ENCODE measurements around the gene LMNTD2. TPM values are rescaled to one million over a fixed set of nuclear protein-coding genes. Genes with fewer than 3 reads are reported as not detected.

The LMNTD2 gene
- total RNA-seq, 1 donor from 2014 or later, result 2.3 TPM

GRCh38 chr11:581342-581741 is 20.8 kb upstream of the LMNTD2 start:
- peaks cover 15% of the 10 kb centered on the region for H3K4me1 Mint-ChIP-seq (ENCODE audit: low read depth, unreplicated experiment)
- no peak for TF ChIP-seq CTCF (IDR thresholded peaks at IDR 0.05; ENCODE audit: partially characterized antibody, unreplicated experiment)
- H3K27ac Mint-ChIP-seq (ENCODE audit: unreplicated experiment), result peak overlapping the region; percentile 65
- no peaks in the 10 kb centered on the region for H3K36me3 Mint-ChIP-seq (ENCODE audit: unreplicated experiment)
- peak overlapping the region; percentile 5 for H3K4me3 Mint-ChIP-seq (ENCODE audit: unreplicated experiment)
- DNase-seq, result no peak
- H3K9me3 Mint-ChIP-seq (ENCODE audit: unreplicated experiment), result peaks cover 4% of the 10 kb centered on the region
- peaks cover 6% of the 10 kb centered on the region for H3K27me3 Mint-ChIP-seq (ENCODE audit: unreplicated experiment)

GRCh38 chr11:579830-580601 is 19.5 kb upstream of the LMNTD2 start:
- DNase-seq, result no peak
- H3K27me3 Mint-ChIP-seq (ENCODE audit: unreplicated experiment), result peaks cover 10% of the 10 kb centered on the region
- H3K4me1 Mint-ChIP-seq (ENCODE audit: low read depth, unreplicated experiment), result peaks cover 17% of the 10 kb centered on the region
- no peaks in the 10 kb centered on the region for H3K36me3 Mint-ChIP-seq (ENCODE audit: unreplicated experiment)
- H3K27ac Mint-ChIP-seq (ENCODE audit: unreplicated experiment), result no peak overlapping the region
- H3K9me3 Mint-ChIP-seq (ENCODE audit: unreplicated experiment), result peaks cover 6% of the 10 kb centered on the region
- no peak for TF ChIP-seq CTCF (IDR thresholded peaks at IDR 0.05; ENCODE audit: partially characterized antibody, unreplicated experiment)
- peak overlapping the region; percentile 42 for H3K4me3 Mint-ChIP-seq (ENCODE audit: unreplicated experiment)

- Mint-ChIP-seq H3K4me1 (ENCODE audit: low read depth, unreplicated experiment) (peaks cover 26% of the 10 kb centered on the region), H3K4me3 (ENCODE audit: unreplicated experiment) (peak overlapping the region; percentile 95), H3K27ac (ENCODE audit: unreplicated experiment) (no peak overlapping the region), H3K9me3 (ENCODE audit: unreplicated experiment) (peaks cover 12% of the 10 kb centered on the region), H3K36me3 (ENCODE audit: unreplicated experiment) (no peaks in the 10 kb centered on the region), H3K27me3 (ENCODE audit: unreplicated experiment) (peaks cover 16% of the 10 kb centered on the region)
- TF ChIP-seq CTCF (IDR thresholded peaks at IDR 0.05; ENCODE audit: partially characterized antibody, unreplicated experiment), result no peak
- DNase-seq, result no peak
Measured at GRCh38 chr11:578276-579035, 17.9 kb upstream of the LMNTD2 start.

GRCh38 chr11:577611-577894 is 17.0 kb upstream of the LMNTD2 start:
- DNase-seq, result no peak
- Mint-ChIP-seq H3K4me3 (ENCODE audit: unreplicated experiment) (peak overlapping the region; percentile 95), H3K4me1 (ENCODE audit: low read depth, unreplicated experiment) (peaks cover 26% of the 10 kb centered on the region), H3K9me3 (ENCODE audit: unreplicated experiment) (peaks cover 12% of the 10 kb centered on the region), H3K27me3 (ENCODE audit: unreplicated experiment) (peaks cover 16% of the 10 kb centered on the region), H3K27ac (ENCODE audit: unreplicated experiment) (peak overlapping the region; percentile 82), H3K36me3 (ENCODE audit: unreplicated experiment) (no peaks in the 10 kb centered on the region)
- TF ChIP-seq CTCF (IDR thresholded peaks at IDR 0.05; ENCODE audit: partially characterized antibody, unreplicated experiment), result no peak
